A549 (cell line): ENCODE results near the gene HSPA4L. TPM values are rescaled to one million over a fixed set of nuclear protein-coding genes. Genes with fewer than 3 reads are reported as not detected.

ENCODE experiments used
- ATAC-seq, 2 experiments: fragments of 200-7000 bp in 1 of 2; fragments of >200 bp in 1 of 2; cut with Nextera tagmentation in 1 of 2; cut with Tn5 transposase in 1 of 2; 3 replicates each; pipeline versions ENCODE4 v1.8.0 to v1.9.1; 2018 to 2020; ENCODE audit warnings: mild to moderate bottlenecking in 1 of 2, moderate library complexity in 1 of 2
- CTCF ChIA-PET: fragments of 300-600 bp; sonication (Branson Sonifier 250); formaldehyde crosslinking; extraction: SDS; loops from one replicate; lab custom pipeline; 2021; ENCODE audit warnings: antibody characterized with exemption, inconsistent platforms; lab: Yijun Ruan, JAX
- POLR2A ChIA-PET: fragments of 350-600 bp; formaldehyde crosslinking; extraction: SDS; loops from one replicate; lab custom pipeline; 2021; ENCODE audit warnings: antibody characterized with exemption, inconsistent platforms; lab: Yijun Ruan, JAX
- DNase-seq, 2 experiments: peaks; one replicate each; pipeline versions ENCODE4 v3.0.0 to v3.0.0-alpha.2; 2011 to 2016; ENCODE audit warnings: low read depth in 1 of 2, low spot score in 1 of 2
- FAIRE-seq: peaks from 2 replicates; lab custom pipeline; 2011; peaks lifted over from hg19 to GRCh38; lab: Jason Lieb, UNC
- H3K27ac ChIP-seq, 2 experiments: fragments of >200 bp; sonication (Bioruptor Twin); formaldehyde crosslinking; 3 replicates each; pipeline ENCODE4 v1.5.1; 2016 to 2017
- H3K4me1 ChIP-seq: fragments of >200 bp; sonication (Bioruptor Twin); formaldehyde crosslinking; 3 replicates; pipeline ENCODE4 v1.6.1; 2016
- H3K4me2 ChIP-seq: fragments of >200 bp; sonication (Bioruptor Twin); formaldehyde crosslinking; 3 replicates; pipeline ENCODE4 v1.6.1; 2016
- H3K4me3 ChIP-seq: fragments of >200 bp; sonication (Bioruptor Twin); formaldehyde crosslinking; 3 replicates; pipeline ENCODE4 v1.5.1; 2016
- H3K9me3 ChIP-seq: fragments of >200 bp; sonication (Bioruptor Twin); formaldehyde crosslinking; 3 replicates; pipeline ENCODE4 v1.6.1; 2016
- BHLHE40 ChIP-seq: IDR thresholded peaks from 2 replicates; pipeline ENCODE4 v1.6.1; 2012; ENCODE audit warnings: low read depth, low read length, inconsistent platforms
- CEBPB ChIP-seq, 2 experiments: fragments of >200 bp in 1 of 2; sonication (Bioruptor Twin) in 1 of 2; formaldehyde crosslinking in 1 of 2; IDR thresholded peaks; 2 replicates each; pipeline ENCODE4 v1.6.1; 2012 to 2016
- EHMT2 ChIP-seq: fragments of 200-600 bp; sonication (generic); IDR thresholded peaks from 2 replicates; pipeline ENCODE4 v1.6.1; 2016; ENCODE audit warnings: antibody characterized with exemption, low read depth, mild to moderate bottlenecking, moderate library complexity
- ELK1 ChIP-seq: fragments of 150-350 bp; IDR thresholded peaks from 2 replicates; pipeline ENCODE4 v1.6.1; 2014; ENCODE audit warnings: low read depth, mild to moderate bottlenecking, low read length
- FOSL2 ChIP-seq, 2 experiments: fragments of 450-650 bp in 1 of 2; fragments of >200 bp in 1 of 2; sonication (Bioruptor Twin) in 1 of 2; formaldehyde crosslinking; IDR thresholded peaks; 2 replicates each; pipeline versions ENCODE4 v1.5.0 to v1.6.1; 2016 to 2020; ENCODE audit warnings: mild to moderate bottlenecking in 1 of 2, moderate library complexity in 1 of 2
- GATA3 ChIP-seq: IDR thresholded peaks from 2 replicates; pipeline ENCODE4 v1.6.1; 2012; ENCODE audit warnings: borderline replicate concordance
- HEYL ChIP-seq: fragments of 250-450 bp; sonication (Bioruptor Pico); IDR thresholded peaks from 2 replicates; pipeline ENCODE4 v1.8.0; 2021; ENCODE audit warnings: mild to moderate bottlenecking, moderate library complexity
- JUN ChIP-seq, 2 experiments: fragments of >200 bp; sonication (Bioruptor Twin); formaldehyde crosslinking; IDR thresholded peaks; 2 replicates in 1 of 2; 3 replicates in 1 of 2; pipeline ENCODE4 v1.6.1; 2016 to 2017
- JUNB ChIP-seq: fragments of >200 bp; sonication (Bioruptor Twin); formaldehyde crosslinking; IDR thresholded peaks from 2 replicates; pipeline ENCODE4 v1.6.1; 2016
- MAFK ChIP-seq: fragments of 450-650 bp; IDR thresholded peaks from 2 replicates; pipeline ENCODE4 v1.6.1; 2014; ENCODE audit not compliant: partially characterized antibody
- NR3C1 ChIP-seq: fragments of >200 bp; sonication (Bioruptor Twin); formaldehyde crosslinking; IDR thresholded peaks from 3 replicates; pipeline ENCODE4 v1.6.1; 2017
- POLR2A ChIP-seq: IDR thresholded peaks from 2 replicates; pipeline ENCODE4 v1.6.1; 2012; ENCODE audit warnings: mild to moderate bottlenecking, low read length
- RARB ChIP-seq: fragments of 250-450 bp; sonication (Bioruptor Pico); IDR thresholded peaks from 2 replicates; pipeline ENCODE4 v1.8.0; 2021; ENCODE audit warnings: mild to moderate bottlenecking, moderate library complexity
- RNF2 ChIP-seq: fragments of 200-600 bp; sonication (generic); IDR thresholded peaks from 2 replicates; pipeline ENCODE4 v1.6.1; 2016; ENCODE audit warnings: low read depth, mild to moderate bottlenecking, antibody characterized with exemption, moderate library complexity, borderline replicate concordance
- SMC3 ChIP-seq: fragments of >200 bp; sonication (Bioruptor Twin); formaldehyde crosslinking; IDR thresholded peaks from 3 replicates; pipeline ENCODE4 v1.6.1; 2018; ENCODE audit warnings: inconsistent platforms
- TFCP2L1 ChIP-seq: fragments of 250-450 bp; sonication (Bioruptor Pico); IDR thresholded peaks from 2 replicates; pipeline ENCODE4 v1.5.0; 2021; ENCODE audit warnings: mild to moderate bottlenecking
- USF2 ChIP-seq: fragments of 450-650 bp; IDR thresholded peaks from 2 replicates; pipeline ENCODE4 v1.6.1; 2014; ENCODE audit warnings: antibody characterized with exemption
- WGBS: methylation state at CpG from one replicate; pipeline ENCODE4 v1.1.6; 2017; ENCODE audit errors: missing lambda C conversion rate; 5-methylcytosine and 5-hydroxymethylcytosine counted together
- polyA plus RNA-seq, 4 experiments: library from polyadenylated mRNA; depleted of rRNA in 3 of 4; stranded (reverse); fragments of >200 nt; fragmentation: RNase III in 1 of 4; extraction: RNeasy Plus Mini Kit Qiagen cat#74134 plus additional on column Dnase treatment in 1 of 4; gene quantifications; 2 replicates in 3 of 4; 3 replicates in 1 of 4; pipeline ENCODE4 v1.2.3, GENCODE V29; 2011 to 2017

HSPA4L gene
- polyA plus RNA-seq, 2 of the 4 experiments (the other 2 are of a cell fraction): 10.9 to 12.1 TPM

GRCh38 chr4:127759893-127760292 is 22.2 kb upstream of the HSPA4L start:
- TF ChIP-seq SMC3 (no peak), RARB (CRISPR knock-in tag) (no peak), USF2 (no peak), FOSL2 (IDR thresholded peaks at IDR 0.05) (no peak), FOSL2 (CRISPR knock-in tag; IDR thresholded peaks at IDR 0.05) (peak; percentile 27; the same call in 1 of the 2 replicates), POLR2A (no peak), JUN (IDR thresholded peaks at IDR 0.05) (no peak), TFCP2L1 (CRISPR knock-in tag) (no peak), RNF2 (no peak)
- Histone ChIP-seq H3K4me1 (peaks cover 8% of the 10 kb centered on the region), H3K27ac (no peak overlapping the region), H3K4me3 (no peak overlapping the region), H3K4me2 (peak overlapping the region; percentile 9; the same call in 1 of the 3 replicates), H3K9me3 (no peaks in the 10 kb centered on the region)
- CTCF ChIA-PET: no interaction called here
- no peak for FAIRE-seq
- peak in 1 of 2 experiments; percentile 30 for DNase-seq
- POLR2A ChIA-PET: no interaction called here
- ATAC-seq: peak; percentile 25 to 56; a peak in 2 of 6 replicates
- WGBS: 9% methylated on average over 3 of the region's 3 CpGs

GRCh38 chr4:127771535-127772275 is 10.4 kb upstream of the HSPA4L start:
- TF ChIP-seq GATA3 (no peak), CEBPB (IDR thresholded peaks at IDR 0.05) (no peak), JUNB (no peak), ELK1 (no peak), NR3C1 (no peak), EHMT2 (no peak), HEYL (CRISPR knock-in tag) (no peak), BHLHE40 (no peak)
- ChIA-PET CTCF (interaction anchor here (0.6 kb wide), 1 partner anchor 48 kb away, joined by 3 read pairs; no protein-coding TSS in a partner anchor), POLR2A (no interaction called here)
- Histone ChIP-seq H3K27ac (no peak overlapping the region), H3K4me2 (no peak overlapping the region), H3K9me3 (no peaks in the 10 kb centered on the region), H3K4me1 (peaks cover 4% of the 10 kb centered on the region; the same call in 1 of the 3 replicates), H3K4me3 (no peak overlapping the region)
- FAIRE-seq (no peak), ATAC-seq (no peak), DNase-seq (no peak)
- WGBS: 43% methylated on average over 4 of the region's 4 CpGs

- TF ChIP-seq MAFK (peak; percentile 27), JUNB (no peak)
- POLR2A ChIA-PET: no interaction called here
- H3K27ac ChIP-seq: no peak overlapping the region
- no peaks in the 10 kb centered on the region for H3K9me3 ChIP-seq
- H3K4me2 ChIP-seq: no peak overlapping the region
- CTCF ChIA-PET: interaction anchor here (0.6 kb wide), 1 partner anchor 49 kb away, joined by 3 read pairs; no protein-coding TSS in a partner anchor
- DNase-seq (no peak), FAIRE-seq (no peak), ATAC-seq (no peak)
- H3K4me3 ChIP-seq: no peak overlapping the region
- peaks cover 6% of the 10 kb centered on the region; the same call in 1 of the 3 replicates for H3K4me1 ChIP-seq
- WGBS: 90% methylated on average over 10 of the region's 10 CpGs
These were observed 9.1 kb upstream of the HSPA4L start for GRCh38 chr4:127772769-127773671.
